ENCODE results near the gene INSRR.
A peak's percentile ranks its signal among the peaks of the same experiment; 100 is the strongest.

Gene INSRR

DNA sequence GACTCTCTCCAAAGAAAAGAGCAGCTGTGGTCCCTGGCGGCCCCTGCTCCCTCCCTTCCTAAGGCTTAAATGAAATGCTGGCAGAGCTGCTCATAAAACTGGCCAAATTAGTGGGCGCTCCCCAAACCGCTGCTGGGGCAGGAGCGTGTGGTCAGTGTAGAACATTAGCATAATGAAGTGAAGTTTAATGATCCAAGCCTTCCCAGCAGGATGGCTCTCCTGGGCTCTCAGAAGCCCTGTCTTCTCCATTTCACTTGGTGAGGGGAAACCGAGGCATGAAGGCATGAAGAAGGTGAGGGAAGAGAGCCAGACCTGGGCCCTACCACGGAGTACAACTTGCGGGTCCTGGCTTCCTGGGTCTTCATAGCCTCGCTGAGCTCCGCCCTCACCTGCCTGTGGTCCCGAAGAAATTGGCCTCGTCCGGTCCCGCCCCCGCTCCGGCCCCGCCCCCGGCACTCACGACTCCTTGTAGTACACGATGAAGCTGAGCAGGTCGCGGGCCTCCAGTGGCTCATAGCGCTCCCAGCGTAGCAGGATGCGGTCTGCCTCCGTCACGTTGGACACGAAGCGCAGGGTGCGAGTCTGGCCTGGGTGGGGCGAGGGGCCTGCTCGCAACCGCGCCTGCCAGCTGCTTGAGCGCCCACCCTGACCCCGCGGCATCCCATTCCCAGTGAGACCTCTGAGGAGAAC is 10.3 kb downstream of the INSRR start:
- DNase-seq (ENCODE audit: low read depth), result peak; percentile 36

GRCh38 chr1:156847591-156848460 is 11.1 kb downstream of the INSRR start:
- DNase-seq (ENCODE audit: low read depth), result no peak

DNA sequence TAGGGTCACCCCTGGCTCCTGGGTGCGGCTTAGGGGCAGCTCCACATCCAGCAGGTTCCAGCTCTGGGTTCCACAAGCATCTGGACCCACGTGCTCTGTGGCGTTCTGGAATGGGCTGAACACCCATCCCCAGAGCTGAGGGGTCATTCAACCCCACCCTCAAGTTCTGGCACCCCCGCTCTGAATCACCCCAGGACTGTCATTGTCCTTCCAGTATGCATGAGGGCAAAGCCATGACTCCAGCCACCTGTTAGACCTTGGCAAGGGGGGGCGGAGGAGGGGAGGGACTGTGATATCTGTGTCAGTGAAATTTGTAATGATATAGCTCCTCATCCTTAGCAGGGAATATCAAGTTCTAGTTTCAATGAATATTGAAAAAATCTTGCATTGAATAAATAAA is 12.3 kb downstream of the INSRR start:
- DNase-seq (ENCODE audit: low read depth), result no peak

DNA sequence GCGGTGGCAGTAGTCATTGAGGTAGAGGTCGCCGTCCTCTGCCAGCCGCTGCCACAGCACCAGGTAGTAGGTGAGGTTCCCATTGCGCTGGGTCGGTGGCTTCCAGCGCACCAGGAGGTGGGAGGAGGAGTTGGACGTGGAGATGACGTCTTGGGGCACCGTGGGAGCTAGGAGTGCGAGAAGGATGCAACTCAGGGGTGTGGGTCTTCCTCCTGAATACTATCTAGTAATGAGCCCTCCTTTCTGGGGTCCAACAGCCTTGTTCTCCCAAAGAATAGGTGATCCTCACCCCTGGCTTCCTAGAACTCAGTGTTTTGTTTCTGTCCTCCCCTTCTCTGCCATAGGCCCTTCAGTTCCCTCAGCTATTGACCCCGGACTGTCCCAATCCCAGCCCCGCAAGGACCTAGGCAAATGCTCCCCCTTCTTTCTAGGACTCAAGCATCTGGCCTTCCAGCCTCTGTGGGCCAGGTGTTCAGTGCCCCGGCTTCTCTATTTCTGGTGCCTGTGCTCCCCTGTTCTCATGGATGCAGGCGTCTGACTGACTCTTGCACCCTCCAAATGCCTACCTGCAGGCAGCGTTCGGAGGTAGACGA is 12.9 kb downstream of the INSRR start:
- DNase-seq (ENCODE audit: low read depth), result no peak

DNA sequence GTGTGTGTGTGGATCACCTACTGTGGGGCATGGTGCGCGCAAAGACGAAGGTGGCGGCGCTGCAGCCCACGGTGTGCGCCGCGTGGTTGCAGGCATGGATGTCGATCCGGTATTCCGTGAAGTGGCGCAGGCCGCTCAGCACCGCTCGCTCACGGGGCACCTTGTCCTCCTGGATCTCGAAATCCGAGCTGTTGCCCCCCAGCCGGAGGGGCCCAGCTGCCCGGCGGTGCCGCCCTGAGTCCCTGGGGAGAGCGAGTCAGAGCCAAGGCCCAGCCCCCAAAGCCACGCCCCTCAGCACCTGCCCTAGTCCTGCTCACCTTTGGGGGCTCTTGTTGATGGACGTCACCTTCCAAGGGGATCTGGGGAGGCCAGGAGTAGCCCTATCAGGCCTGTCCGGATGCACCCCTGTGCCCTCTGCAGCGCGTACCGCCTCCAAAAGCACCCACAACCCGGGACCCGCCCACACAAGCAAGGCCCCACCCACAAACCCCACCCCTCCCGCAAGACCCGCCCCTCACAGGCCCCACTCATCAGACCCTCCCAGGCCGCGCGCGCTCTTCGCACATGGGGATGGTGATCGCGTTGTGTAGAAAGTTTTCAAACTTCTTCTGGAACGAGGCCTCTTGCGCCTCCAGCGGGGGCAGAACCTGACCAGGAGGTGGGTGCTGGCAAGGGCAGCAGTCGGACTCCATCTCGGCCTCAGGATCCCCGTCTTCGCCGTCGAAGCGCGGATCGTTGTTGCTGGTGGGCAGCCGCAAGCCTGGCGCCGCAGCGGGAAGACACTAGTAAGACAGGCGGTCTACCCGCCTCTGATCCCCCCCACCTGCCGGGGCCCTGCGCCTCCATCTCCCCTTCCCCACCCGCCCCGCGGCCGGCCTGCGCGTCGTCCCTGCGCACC is 13.6 kb downstream of the INSRR start:
- no peak for DNase-seq (ENCODE audit: low read depth)

DNA sequence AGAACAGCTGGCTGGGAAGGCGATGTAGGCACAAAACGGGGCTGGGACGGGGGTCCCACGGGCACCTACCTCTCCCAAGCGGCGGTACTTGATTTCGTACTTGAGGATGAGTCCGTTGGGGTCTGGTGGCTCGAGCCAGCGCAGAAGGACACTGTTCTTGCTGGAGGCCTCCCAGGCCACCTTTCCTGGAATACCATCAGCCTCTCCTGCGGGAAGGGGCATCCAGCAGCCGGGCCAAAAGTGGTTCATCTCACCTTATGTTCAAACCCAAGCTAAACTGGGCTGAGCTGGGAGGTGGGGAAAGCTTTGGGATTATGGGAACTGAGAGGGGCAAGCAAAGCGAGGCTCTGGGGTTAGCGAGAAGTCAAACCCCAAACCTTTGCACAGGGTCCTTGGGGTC is 14.3 kb downstream of the INSRR start:
- no peak for DNase-seq (ENCODE audit: low read depth)

GRCh38 chr1:156844102-156844501 is 14.8 kb downstream of the INSRR start:
- no peak for DNase-seq (ENCODE audit: low read depth)

- DNase-seq (ENCODE audit: low read depth), result no peak
These were observed 16.2 kb downstream of the INSRR start for GRCh38 chr1:156842618-156843300.

- DNase-seq (ENCODE audit: low read depth), result no peak
These were observed 17.5 kb downstream of the INSRR start for GRCh38 chr1:156841295-156841855.

GRCh38 chr1:156840898-156841279 is 18.0 kb downstream of the INSRR start:
- DNase-seq (ENCODE audit: low read depth), result no peak

GRCh38 chr1:156840186-156840897 is 18.6 kb downstream of the INSRR start:
- no peak for DNase-seq (ENCODE audit: low read depth)

DNA sequence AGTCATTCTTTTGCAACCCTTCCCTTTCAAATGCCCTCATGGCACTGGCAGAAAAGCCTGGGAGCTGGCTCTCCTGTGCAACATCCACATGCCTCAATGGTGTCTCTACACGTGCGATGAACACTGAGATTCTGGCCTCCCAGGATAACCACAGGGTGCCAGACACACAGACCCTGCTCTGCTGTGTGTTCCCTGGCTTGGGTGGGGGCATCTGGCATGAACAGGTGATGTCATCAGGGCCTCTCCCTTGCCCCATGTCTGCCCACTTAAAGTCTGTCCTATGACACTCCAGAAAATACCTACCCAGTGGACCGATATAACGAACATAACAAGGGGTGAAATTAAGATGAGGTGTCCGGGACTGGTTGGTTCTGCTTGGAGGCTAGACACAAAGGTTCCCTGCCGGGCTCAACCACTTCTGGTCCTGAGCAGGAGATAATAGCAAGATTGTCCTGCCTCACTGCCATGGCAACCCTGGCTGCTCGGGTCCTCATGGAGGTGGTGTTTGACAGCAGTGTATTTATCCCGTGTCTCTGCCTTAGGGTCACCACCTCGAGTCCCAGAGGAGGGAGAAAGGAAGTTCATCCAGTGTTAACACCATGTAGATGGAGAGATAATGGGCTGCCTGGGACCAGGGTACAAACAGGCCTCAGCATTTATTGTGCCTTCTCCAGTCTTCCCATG is 19.3 kb downstream of the INSRR start:
- no peak for DNase-seq (ENCODE audit: low read depth)

DNA sequence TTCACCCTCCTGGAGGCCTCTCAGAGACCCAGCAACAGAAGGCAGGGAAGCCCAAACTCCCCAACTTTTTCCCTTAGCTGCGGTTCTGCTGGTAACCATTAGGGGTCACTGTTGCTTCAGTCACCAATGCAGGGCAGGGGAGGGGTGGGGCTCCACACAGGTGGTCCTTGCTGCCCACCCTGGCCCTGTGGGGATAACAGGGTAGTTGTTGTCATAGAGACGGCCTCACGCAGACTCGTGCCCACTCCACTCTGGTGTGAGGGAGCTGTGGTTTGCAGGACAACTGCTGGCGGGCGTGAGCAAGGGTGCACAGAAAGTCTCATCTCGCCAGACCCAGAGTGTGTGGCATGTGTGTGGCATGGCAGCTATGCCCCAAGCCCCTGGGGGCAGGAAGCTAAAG is 19.9 kb downstream of the INSRR start:
- DNase-seq (ENCODE audit: low read depth), result no peak

DNA sequence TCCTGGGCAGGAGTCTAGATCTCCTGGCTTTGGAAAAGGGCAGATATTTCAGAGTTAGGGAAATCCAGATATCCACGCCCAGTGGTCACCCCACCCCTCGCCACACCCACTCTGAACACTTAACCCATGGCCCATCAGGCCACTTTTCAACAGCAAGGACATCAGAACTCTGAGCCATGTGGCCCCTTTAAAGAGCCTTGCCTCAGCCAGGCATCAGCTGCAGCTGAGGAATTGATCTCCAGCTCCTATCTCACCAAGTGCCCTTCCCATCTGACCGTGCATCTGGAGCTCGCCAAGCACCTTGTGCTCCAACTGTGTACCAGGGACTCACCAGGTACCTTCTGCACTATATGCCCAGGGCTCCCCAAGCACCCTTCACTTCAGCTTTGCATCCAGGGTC is 22.0 kb downstream of the INSRR start:
- DNase-seq (ENCODE audit: low read depth), result no peak

DNA sequence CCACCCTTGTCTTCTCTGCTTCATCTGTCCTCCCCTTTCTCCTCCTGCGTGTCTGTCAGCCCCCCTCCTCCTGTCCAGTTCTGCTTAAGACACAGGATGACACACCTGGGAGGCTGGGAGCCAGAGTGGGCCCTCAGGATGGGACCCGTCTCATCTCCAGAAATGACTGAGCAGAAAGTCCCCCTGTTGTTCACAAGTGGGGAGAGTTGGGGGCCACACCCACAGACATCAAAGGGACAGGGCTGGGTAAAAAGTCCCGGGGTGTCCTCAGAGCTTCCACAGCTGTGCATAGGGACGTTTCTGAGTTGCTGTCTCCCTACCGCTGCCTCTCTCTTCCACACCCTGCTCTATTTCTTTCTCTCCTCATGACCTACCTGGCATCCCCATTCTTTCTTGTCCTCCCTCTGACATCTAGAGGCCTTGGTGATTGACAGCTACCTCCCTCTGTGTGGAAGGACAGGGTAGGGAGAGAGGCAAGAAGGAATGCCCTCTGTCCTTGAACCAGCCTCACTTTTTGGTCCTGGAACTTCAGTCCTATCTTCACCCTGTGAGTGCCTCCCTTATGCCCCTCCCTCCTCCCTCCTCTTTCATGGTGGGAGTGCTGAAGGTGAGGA is 22.8 kb downstream of the INSRR start:
- no peak for DNase-seq (ENCODE audit: low read depth)

DNA sequence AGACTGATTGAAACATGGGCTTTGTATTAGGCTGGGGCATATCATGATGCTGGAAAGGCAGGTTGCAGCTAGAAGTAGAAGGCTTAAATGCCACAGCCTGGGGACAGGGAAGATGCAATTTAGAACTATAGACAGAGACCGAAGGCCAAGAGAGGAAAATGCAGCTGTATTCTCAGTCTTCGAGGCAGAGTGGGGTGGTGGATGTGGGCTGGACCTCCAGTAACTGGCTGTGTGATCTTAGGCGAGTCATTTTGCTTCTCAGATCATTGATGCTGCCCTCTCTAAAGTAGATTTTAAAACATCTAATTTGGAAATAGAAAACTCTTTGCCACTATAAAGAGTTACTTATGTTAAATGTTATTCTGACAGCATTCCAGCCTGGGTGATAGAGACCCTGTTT is 24.6 kb downstream of the INSRR start:
- DNase-seq (ENCODE audit: low read depth), result no peak

GRCh38 chr1:156833603-156834002 is 25.3 kb downstream of the INSRR start:
- DNase-seq (ENCODE audit: low read depth), result no peak

GRCh38 chr1:156832434-156832833 is 26.5 kb downstream of the INSRR start:
- DNase-seq (ENCODE audit: low read depth), result no peak

- DNase-seq (ENCODE audit: low read depth), result no peak
These were observed 30.4 kb downstream of the INSRR start for GRCh38 chr1:156828400-156829124.

Measured in stimulated activated CD8-positive, alpha-beta memory T cell treated with anti-CD3 and anti-CD28 coated beads, Interleukin-12 subunit alpha, Interleukin-12 subunit beta, amount 100 ng/mL, for 1 hour (primary cell).